IPS-20b (cell line): Measurements from ENCODE around the gene CBLB.
"Not testable (repeated sequence)": the region's sequence is repeated elsewhere in the genome, so short reads cannot be mapped to it uniquely, and the experiment has no call there.

Experiments used
- H3K27ac ChIP-seq: one replicate; pipeline ENCODE4 v1.5.1; 2013; ENCODE audit warnings: low read length
- H3K27me3 ChIP-seq: 2 replicates; pipeline ENCODE4 v1.6.1; 2013; ENCODE audit warnings: mild to moderate bottlenecking, low read length, inconsistent platforms; ENCODE audit not compliant: insufficient read depth
- H3K36me3 ChIP-seq: 2 replicates; pipeline ENCODE4 v1.6.1; 2013; ENCODE audit warnings: low read depth, mild to moderate bottlenecking, inconsistent platforms, low read length, moderate library complexity; ENCODE audit not compliant: insufficient read depth
- H3K4me1 ChIP-seq: 2 replicates; pipeline ENCODE4 v1.6.1; 2013; ENCODE audit warnings: mild to moderate bottlenecking, control low read depth, inconsistent platforms, low read length, moderate library complexity; ENCODE audit not compliant: insufficient read depth
- H3K4me3 ChIP-seq: 2 replicates; pipeline ENCODE4 v1.5.1; 2013; ENCODE audit warnings: mild to moderate bottlenecking, low read length, inconsistent platforms
- H3K9ac ChIP-seq: 2 replicates; pipeline ENCODE4 v1.6.1; 2013; ENCODE audit warnings: low read depth, mild to moderate bottlenecking, inconsistent platforms, low read length, moderate library complexity
- H3K9me3 ChIP-seq: 2 replicates; pipeline ENCODE4 v1.6.1; 2013; ENCODE audit warnings: mild to moderate bottlenecking, low read depth, low read length, inconsistent platforms; ENCODE audit not compliant: insufficient read depth

The CBLB gene

GRCh38 chr3:105762749-105763658, 105.8 kb downstream of the CBLB start:
- Histone ChIP-seq H3K4me3 (no peak overlapping the region), H3K9me3 (peaks cover 30% of the 10 kb centered on the region), H3K36me3 (peaks cover 32% of the 10 kb centered on the region), H3K4me1 (0 out of 2 replicates have a peak, but pooled peaks cover 3% of the 10 kb centered on the region), H3K27ac (no peak overlapping the region), H3K9ac (no peak overlapping the region), H3K27me3 (no peaks in the 10 kb centered on the region)

DNA sequence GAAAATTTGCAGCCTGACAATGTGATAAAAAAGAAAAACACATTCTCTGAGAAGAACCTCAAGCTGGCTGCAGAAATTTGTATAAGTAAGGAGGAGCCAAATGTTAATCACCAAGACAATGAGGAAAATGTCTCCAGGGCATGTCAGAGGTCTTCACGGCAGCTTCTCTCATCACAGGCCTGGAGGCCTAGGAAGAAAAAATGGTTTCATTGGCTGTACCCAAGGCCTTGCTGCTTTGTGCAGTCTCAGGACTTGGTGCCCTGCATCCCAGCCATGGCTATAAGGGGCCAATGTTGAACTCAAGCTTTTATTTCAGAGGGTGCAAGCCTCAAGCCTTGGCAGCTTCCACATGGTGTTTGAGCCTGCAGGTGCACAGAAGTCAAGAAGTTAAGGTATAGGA, 106.6 kb downstream of the CBLB start:
- not testable (repeated sequence) for H3K27ac ChIP-seq, H3K4me3 ChIP-seq, H3K4me1 ChIP-seq, H3K9ac ChIP-seq, H3K27me3 ChIP-seq
- Histone ChIP-seq H3K9me3 (peaks cover 30% of the 10 kb centered on the region), H3K36me3 (peaks cover 32% of the 10 kb centered on the region)

DNA sequence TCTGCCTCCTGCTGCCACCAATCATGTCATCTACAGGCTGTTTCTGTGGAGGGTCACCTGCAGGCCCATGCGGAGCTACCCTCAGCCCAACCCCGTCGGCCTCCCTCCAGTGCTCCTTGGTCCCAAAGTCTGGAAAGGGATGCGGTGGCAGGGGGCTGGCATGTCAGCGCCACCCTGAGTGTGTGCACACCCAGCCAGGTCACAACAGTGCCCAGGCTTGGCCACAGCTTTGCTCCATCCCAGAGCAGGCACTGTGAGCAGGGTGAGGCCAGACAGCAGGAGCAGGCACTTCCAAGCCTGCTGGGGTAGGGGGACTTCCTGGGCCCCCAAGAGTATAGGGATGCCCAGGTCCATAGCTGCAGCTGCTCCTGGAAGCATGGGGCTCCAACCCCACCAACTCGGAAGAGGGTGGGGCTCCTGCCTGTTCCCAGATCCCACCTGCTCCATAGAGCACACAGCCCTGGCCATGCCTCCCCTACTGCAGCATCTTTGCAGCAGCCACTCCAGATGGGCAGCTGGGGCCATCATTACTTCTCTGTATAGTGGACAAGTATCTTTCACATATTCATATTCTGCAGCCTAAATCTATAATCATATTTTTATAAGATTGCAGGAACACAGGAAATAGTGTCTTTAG, 109.3 kb downstream of the CBLB start:
- H3K36me3 ChIP-seq: peaks cover 32% of the 10 kb centered on the region
- no peak overlapping the region for H3K27ac ChIP-seq
- H3K9me3 ChIP-seq: peaks cover 30% of the 10 kb centered on the region
- no peaks in the 10 kb centered on the region for H3K27me3 ChIP-seq
- no peaks in the 10 kb centered on the region for H3K4me1 ChIP-seq
- no peak overlapping the region for H3K9ac ChIP-seq
- no peak overlapping the region for H3K4me3 ChIP-seq

DNA sequence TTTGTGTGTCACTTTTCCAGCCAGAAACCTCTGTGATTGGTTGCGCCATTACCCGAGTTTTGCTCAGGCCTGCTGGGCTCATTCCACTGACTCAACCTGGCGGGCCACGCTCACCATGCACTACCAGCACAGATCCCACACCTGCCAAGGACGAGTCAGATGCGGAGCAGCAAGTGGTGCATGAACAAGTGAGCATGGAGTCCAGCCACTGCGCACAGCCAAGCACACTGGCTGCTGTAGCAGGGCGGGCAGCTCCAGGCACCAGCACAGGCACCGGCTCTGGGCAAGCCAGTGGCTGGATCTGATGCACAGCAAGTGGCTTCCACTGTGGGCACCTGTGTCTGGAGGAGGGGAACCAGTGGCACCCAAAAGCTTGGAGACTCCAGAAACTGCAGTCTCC, 110.4 kb downstream of the CBLB start:
- no peaks in the 10 kb centered on the region for H3K4me1 ChIP-seq
- peaks cover 23% of the 10 kb centered on the region for H3K36me3 ChIP-seq
- H3K9ac ChIP-seq: no peak overlapping the region
- no peaks in the 10 kb centered on the region for H3K27me3 ChIP-seq
- H3K27ac ChIP-seq: no peak overlapping the region
- peaks cover 30% of the 10 kb centered on the region for H3K9me3 ChIP-seq
- no peak overlapping the region for H3K4me3 ChIP-seq

DNA sequence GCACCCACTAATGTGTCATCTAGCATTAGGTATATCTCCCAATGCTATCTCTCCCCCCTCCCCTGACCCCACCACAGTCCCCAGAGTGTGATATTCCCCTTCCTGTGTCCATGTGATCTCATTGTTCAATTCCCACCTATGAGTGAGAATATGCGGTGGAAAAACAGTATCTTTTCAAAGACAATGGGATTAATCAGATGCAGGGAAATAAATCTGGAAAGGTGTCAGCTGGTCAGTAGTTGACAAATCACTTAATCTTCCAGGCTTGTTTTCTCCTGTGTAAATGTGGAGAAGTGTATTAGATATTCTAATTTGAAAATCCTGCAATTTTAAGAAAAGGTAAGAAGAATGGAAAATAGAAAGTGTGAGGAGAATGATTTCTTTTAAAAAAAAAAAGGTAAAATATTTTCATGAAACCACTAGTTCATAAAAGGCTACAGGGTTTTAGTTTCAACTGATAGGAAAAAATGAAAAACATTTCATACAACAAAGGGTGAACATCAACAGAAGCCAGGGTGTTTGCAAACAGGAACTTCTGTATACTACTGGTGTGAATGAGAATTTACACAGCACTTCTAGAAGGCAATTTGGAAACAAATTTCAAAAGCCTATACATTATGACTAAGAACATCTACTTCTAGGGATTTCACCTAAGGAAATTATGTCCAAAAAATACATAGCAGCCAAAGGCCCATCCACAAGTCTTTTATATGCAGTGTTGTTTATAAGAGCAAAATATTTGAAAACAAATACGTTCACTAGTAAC, 113.5 kb downstream of the CBLB start:
- Histone ChIP-seq H3K36me3 (peaks cover 9% of the 10 kb centered on the region; the same call in 1 of the 2 replicates), H3K27me3 (no peaks in the 10 kb centered on the region), H3K4me1 (no peaks in the 10 kb centered on the region), H3K4me3 (no peak overlapping the region), H3K9me3 (peaks cover 9% of the 10 kb centered on the region; the same call in 1 of the 2 replicates), H3K9ac (no peak overlapping the region), H3K27ac (no peak overlapping the region)

DNA sequence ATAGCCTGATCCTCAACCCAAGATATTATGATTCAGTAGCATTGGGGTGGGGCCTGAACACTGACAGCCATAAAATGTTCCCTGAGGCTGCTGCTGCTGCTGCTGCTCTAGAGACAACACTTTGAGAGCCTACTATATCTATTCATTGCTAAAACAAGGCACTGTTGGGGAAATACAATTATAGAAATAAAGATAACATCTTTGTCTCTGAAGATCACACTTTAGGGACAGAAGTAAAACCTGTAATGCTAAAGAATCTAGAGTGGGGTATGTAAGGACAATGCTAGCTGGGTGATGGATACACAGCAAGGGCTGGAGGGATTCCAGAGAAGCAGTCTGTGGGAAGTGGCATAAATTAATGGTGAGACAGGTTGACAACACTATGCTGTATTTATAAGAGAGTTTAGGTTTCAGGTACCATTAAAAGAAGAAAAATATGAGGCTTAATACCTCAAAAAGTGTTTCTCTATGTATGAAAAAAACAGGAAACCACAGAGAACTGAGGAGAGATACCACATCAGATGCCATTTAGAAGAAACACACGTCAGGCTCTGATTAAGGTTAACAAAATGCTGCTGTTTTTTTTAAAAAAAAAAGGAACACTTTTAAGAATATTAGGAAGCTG, 115.9 kb downstream of the CBLB start:
- H3K9ac ChIP-seq: no peak overlapping the region
- no peaks in the 10 kb centered on the region for H3K4me1 ChIP-seq
- no peak overlapping the region for H3K4me3 ChIP-seq
- no peaks in the 10 kb centered on the region for H3K36me3 ChIP-seq
- no peaks in the 10 kb centered on the region for H3K27me3 ChIP-seq
- no peak overlapping the region for H3K27ac ChIP-seq
- H3K9me3 ChIP-seq: no peaks in the 10 kb centered on the region

GRCh38 chr3:105747696-105748095, 121.1 kb downstream of the CBLB start:
- H3K4me3 ChIP-seq: no peak overlapping the region
- H3K9ac ChIP-seq: no peak overlapping the region
- H3K36me3 ChIP-seq: peaks cover 10% of the 10 kb centered on the region; the same call in 1 of the 2 replicates
- H3K4me1 ChIP-seq: peaks cover 10% of the 10 kb centered on the region; the same call in 1 of the 2 replicates
- no peaks in the 10 kb centered on the region for H3K27me3 ChIP-seq
- no peaks in the 10 kb centered on the region for H3K9me3 ChIP-seq
- H3K27ac ChIP-seq: no peak overlapping the region

GRCh38 chr3:105747060-105747541, 121.7 kb downstream of the CBLB start:
- H3K9ac ChIP-seq: no peak overlapping the region
- peaks cover 11% of the 10 kb centered on the region; the same call in 1 of the 2 replicates for H3K36me3 ChIP-seq
- H3K27me3 ChIP-seq: no peaks in the 10 kb centered on the region
- no peak overlapping the region for H3K4me3 ChIP-seq
- no peaks in the 10 kb centered on the region for H3K9me3 ChIP-seq
- peaks cover 10% of the 10 kb centered on the region; the same call in 1 of the 2 replicates for H3K4me1 ChIP-seq
- no peak overlapping the region for H3K27ac ChIP-seq

- H3K9ac ChIP-seq: no peak overlapping the region
- no peaks in the 10 kb centered on the region for H3K9me3 ChIP-seq
- H3K27ac ChIP-seq: no peak overlapping the region
- peaks cover 14% of the 10 kb centered on the region; the same call in 1 of the 2 replicates for H3K36me3 ChIP-seq
- no peak overlapping the region for H3K4me3 ChIP-seq
- H3K27me3 ChIP-seq: no peaks in the 10 kb centered on the region
- peaks cover 10% of the 10 kb centered on the region; the same call in 1 of the 2 replicates for H3K4me1 ChIP-seq
Observed at GRCh38 chr3:105746231-105746996, 122.4 kb downstream of the CBLB start.

GRCh38 chr3:105745046-105745445, 123.8 kb downstream of the CBLB start:
- H3K36me3 ChIP-seq: peaks cover 14% of the 10 kb centered on the region; the same call in 1 of the 2 replicates
- no peaks in the 10 kb centered on the region for H3K27me3 ChIP-seq
- H3K4me3 ChIP-seq: no peak overlapping the region
- no peaks in the 10 kb centered on the region for H3K9me3 ChIP-seq
- H3K9ac ChIP-seq: no peak overlapping the region
- H3K4me1 ChIP-seq: peaks cover 10% of the 10 kb centered on the region; the same call in 1 of the 2 replicates
- H3K27ac ChIP-seq: no peak overlapping the region
